NCI-H345 treated with DMSO at 0.1 percent for 48 hours (cell line): Measurements from ENCODE around the gene PMPCA.

Experiments used
- DNase-seq: peaks from one replicate; lab custom pipeline; 2025; ENCODE audit not compliant: unreplicated experiment; lab: John Stamatoyannopoulos, UW

PMPCA gene

DNA sequence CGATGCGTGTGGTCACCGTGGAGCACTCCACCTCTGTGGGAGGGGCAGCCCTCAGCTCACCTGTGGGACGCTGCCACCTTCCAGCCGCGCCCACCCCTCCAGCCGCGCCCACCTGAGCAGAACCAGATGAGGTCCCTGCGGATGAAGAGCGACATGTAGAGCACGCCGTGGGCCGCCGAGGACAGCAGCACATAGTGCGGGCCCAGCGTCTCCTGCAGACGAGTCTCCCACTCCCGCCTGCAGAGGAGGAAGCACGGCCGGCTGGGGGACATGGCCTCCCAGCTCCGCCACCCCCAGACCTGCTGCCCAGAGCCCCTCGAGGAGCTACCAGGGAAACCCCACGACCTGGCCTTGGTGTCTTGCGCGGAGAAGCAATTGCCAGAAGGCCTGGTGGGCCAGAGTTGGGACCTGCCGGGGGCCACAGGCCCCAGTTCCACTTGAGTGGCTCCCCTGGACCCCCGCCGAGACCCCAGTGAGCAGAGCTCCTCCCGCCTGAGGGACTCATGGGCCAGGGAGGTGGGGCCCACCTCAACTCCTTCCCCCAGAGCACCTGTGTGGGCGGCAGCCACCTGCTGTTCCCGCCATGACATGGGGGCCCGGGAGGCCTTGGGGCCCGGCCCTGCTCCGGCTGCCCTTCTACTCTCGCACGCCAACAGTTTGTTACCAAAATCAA lies 22.7 kb downstream of the PMPCA start:
- DNase-seq = no peak

DNA sequence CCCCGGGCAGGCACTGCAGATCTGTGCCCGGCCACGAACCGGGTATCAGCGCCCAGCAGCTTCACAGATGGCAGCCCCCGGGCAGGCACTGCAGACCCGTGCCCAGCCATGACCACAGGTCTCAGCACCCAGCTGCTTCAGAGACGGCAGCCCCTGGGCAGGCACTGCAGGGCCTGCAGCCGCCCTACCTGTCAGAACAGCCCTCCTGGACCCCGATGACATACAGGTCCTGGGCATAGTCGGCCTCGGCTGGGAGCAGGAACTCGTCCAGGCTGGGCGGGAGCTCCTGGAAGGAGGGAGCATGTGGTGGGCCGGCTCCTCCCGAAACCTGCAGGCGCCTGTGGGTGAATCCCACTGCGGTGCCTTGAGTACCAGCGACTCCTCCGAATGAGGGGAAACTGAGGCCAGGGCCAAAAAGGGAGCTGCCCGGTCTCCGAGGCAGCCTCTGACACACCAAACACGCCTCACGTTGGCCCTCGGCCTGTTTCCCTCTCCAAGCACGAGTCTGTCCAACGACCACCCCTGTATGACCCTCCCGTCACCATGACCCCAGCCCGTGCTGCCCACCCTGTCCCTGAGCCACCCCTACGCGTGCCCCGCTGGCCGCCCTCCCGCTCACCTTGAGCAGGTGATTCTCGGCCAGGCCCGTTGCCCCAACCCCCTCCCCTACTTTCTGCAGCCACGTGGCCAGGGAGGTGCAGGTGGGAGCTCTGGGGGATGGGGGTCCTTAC lies 23.6 kb downstream of the PMPCA start:
- DNase-seq = no peak

DNA sequence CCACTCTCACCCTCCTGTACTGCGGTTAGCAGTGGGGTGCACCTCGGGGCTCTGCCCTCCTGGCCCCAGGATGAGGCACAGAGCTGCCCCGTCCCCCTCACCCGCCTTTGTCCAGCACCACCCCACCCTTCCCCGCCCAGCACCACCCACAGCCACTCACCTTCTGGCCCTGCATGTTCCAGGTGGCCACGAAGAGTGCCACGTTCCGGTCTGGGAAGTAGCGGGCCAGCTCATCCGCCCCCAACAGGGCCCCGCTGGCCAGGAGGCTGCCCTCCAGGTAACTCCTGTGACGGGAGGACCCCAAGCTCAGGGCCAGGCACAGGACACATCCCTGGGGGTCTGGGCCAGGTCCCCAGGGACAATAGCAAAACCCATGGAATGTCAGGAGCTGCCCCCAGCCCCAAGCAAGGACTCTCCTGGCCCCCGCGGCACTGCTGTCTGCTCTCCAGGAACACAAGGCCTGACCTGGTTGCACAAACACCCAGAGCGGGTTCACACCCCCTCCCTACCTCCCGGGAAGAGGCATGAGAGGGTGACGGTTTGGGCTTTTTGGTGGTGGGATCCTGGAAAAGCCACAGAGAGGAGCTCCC lies 24.2 kb downstream of the PMPCA start:
- DNase-seq = no peak

DNA sequence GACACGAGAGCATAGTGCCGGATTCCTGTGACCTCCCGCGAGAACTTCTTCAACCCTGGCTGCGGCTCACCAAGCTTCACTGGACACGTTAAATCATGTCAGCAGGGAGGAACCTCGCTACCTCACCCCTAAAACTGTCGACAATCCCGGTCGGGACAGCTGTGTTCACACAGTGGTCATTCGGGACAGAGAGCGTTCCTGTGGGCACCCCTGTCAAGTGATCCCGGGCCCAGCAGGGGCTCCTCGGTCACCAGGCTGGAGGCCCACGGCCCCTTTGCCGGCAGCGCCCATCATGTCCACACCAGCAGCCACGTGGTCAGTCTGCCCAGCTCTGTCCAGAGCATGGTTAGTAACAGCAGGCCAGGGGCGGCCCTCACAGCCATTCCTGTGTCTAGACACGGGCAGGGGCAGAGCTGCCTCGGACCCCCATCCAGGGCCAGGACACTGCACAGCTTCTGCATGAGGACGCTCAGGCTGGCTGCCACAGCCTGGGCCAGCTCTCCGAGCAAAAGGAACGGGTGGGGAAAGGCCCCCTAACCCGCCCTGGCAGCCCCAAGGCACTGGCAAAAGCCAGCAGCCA lies 25.7 kb downstream of the PMPCA start:
- no peak for DNase-seq

DNA sequence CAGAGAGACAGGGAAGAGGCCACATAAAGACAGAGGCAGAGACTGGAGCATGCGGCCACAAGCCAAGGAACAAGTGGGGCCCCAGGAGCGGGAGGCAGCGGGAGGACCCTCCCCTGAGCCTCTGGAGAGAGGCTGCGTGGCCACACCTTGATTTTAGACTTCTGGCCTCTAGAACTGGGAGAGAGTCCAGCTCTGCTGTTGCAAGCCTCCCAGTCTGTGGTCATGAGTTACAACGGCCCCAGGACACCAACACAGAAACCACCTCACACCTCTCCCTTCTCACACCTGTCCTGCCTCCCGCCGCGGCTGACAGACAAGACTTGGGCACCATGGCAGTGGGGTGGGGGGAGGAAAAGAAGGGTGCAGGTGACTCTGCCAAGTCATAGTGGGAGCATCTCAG lies 27.0 kb downstream of the PMPCA start:
- no peak for DNase-seq

DNA sequence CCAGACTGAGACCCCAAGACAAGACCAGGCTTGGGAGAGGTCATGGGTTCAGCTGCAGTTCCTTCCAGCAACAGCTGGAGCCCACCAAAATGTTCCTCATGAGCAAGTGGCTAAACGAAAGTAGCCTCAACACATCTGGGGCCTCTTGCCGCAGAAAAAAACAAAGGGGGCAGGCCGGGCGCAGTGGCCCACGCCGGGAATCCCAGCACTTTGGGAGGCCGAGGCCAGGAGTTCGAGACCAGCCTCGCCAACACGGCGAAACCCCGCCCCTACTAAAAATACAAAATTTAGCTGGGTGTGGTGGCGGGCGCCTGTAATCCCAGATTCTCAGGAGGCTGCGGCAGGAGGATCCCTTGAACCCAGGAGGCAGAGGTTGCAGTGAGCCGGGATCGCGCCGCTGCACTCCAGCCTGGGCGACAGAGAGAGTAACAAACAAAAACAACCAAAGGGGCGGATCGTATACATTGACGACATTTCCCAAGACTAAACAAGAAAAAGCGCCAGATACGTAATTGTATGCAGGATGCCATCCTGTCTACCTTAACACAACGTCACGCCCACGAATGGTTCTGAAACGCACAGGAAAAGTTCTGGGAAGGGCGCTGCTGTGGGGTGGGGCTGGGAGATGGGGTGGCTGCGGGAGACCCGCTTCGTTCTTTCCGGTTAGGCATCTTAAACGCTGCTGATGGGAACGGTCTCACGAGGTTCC lies 27.5 kb downstream of the PMPCA start:
- no peak for DNase-seq

DNA sequence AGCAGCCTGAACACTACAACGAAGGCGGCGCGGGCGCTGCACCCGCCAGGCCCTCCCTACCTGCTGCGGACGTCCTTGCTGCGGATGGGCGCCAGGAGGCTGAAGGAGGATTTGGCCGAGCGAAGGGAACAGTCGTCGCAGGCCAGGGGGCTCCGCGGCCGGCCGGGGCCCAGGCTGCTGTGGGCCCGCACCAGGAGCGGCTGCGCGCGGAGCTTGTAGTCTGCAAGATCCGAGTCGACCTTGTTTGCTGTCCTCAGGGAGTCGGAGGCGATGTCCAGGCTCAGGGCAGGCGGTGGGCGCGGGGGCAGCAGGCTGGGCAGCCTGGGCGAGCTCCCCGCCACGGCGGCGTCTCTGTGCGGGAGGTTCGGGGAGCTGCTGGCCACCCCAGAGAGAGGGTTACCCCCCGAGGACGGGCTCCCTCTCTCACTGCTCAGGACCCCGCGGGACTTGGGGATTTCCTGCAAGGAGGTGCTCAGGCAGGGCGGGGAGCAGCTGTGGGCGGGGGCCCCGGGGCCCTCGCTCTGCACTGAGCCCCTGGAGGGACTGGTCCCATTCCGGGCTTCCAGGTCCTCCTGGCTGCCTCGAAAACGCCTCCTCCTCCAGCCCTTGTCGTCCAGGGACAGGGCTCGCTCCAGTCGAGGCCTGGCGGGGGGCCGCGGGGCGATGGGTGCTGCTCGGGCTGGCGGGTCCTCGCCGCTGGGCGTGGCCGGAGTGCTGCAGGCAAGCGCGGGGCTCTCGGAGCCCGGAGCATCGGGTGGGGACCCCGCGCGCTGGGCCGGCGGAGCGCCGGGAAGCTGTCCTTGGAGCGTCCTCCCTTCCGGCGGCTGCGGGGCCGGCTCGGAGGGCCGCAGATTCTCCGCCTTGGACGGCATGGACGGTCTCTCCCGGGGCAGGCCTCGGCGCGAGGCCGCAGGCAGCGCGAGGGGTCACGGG lies 28.4 kb downstream of the PMPCA start:
- DNase-seq = no peak

DNA sequence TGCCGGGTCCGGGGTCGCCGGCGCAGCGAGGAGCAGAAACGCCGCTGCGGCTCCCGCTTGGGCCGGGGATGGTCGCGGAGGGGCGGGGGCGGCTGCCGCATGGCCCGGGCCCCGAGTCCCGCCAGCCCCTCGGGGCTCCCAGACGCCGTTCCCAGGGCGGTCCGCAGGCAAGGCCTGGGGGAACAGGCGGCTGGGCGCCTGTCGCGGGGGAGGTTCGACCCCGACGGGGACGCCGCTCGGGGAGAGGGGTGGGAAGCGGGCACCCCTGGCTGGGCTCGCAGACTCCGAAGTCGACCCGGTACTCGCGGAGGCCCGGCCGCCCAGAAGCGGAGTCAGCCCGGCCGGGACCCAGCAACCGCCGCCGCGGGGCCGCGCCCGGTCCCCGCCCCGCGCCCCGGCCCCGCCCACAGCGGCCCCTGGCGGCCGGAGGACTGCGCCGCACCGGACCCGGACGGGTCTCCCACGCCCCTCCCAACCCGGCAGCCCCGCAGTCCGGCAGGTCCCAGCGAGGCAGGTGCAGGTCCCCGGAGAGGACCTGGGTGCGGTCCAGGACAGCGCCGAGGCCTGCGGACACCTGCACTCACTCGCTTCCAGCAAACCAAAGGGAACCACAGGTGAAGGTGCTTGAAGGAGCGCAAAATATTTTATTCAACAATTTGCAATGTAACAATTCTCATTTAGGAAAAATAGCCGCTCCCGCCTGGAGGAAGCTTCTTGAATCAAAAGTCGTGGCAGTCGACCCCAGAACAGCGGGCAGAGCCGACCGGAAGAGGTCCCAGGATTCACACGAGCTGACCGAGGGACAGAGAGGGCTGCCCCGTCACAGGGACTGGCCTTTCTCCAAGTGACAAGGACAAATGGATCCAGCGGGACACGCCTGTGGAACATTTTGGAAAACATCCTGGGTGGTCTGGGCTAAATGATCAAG lies 29.3 kb downstream of the PMPCA start, which contains the start of gene INPP5E:
Gene INPP5E, minus strand, starts transcription at position 365 of the 928 bp plus-strand sequence. CDS start 426 bp downstream, outside the sequence.
- DNase-seq = peak; percentile 19

DNA sequence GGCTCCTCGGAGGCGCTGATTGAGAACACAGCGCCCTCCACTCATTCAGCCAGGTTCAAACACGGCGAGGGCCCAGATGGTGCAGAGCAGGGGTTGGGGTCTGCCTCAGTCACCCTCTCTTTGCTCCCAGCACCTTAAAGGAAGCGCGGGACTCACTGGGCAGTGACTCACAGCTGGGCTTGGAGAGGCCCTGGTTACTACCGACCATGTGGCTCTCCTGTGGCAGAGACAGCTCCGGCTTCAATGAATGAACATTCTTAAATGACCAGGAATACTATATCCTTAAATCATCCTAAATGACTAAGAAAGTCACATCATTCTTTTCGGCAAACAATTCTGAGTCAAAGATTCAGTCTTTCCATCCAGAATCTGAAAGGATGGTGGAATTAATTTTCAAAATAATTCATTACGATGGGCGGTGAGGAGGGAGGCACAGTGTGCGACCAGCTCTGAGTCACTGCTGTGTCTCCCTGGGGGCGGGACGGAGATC lies 30.8 kb downstream of the PMPCA start:
- no peak for DNase-seq

DNA sequence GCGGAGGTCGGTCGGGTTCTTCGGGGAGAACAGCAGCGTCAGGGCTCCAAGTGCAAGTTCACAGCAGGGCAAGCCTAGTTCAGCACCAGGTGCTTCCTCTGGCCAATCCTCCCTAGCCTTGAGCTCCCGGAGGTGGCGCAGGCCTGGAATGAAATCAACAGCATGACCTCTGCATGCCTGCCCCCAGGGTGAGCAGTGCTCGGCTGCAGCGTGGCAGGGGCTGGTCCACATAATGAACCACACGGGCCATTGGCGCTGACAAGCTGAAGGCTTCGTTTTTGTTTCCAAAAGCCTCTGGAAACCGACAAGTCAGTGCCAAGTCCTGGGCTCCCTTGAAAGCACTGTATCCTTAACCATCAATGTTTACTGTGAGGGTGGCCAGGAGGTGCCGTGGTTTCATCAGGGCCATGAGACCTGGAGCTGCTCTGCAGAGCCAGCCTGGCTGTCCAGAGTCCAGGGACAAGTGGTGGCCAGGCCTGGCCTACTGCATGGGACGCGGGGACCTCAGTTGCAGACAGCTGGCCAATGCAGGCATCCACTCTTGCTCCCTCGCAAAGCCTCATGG lies 31.3 kb downstream of the PMPCA start:
- DNase-seq = no peak

DNA sequence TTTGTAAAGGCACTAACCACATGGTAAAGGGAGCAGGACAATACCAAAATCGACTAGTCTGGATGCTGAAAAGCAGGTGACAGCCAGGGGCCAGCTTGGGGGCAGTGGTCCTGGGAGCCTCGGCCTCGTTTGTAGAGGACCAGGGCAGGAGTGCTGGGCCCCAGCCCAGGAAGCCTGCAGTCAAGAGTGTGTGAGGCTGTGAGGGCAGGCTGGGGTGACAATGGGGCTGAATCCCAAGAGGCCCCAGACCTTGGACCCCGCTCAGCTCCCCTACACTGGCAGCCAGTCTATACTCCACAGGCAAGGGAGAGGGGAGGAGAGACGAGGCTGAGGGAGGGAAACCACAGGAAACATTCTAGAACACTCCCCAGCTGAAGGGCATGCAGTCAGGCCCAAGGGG lies 31.8 kb downstream of the PMPCA start:
- DNase-seq = no peak

DNA sequence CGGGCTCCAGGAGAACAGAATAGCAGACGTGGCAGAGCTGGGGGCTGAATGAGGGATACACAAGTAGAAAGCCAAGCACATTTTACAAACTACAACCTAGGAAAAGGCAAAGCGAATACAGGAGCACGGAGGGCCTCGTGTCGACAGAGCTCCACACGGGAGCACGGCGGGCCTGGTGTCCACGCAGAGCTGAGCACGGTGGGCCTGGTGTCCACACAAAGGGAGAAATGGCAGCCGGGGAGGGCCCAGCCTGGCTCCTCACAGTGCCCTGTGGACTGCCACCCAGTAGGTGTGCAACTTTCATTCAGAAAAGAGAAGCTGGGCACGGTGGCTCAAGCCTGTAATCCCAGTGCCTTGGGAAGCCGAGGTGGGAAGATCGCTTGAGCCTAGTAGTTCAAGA lies 32.6 kb downstream of the PMPCA start:
- DNase-seq = no peak

DNA sequence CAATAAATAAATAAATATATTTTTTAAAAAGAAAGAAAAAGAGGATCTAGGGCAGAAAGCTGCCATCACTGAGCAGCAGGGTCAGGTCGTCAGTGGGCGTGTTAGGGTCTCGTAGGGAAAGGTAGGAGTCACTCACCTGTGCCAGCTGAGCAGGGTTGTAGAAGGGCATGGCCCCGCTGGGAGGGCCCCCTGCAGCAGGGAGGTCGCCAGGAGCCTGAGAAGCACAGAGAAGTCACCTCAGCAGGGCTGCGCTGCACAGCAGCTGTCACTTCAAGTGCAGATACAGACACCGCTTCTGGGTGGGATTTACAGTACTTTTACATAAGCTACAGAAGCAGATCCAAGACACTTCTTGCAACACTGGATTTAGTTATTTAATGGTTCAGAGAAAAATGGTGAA lies 33.2 kb downstream of the PMPCA start:
- no peak for DNase-seq

DNA sequence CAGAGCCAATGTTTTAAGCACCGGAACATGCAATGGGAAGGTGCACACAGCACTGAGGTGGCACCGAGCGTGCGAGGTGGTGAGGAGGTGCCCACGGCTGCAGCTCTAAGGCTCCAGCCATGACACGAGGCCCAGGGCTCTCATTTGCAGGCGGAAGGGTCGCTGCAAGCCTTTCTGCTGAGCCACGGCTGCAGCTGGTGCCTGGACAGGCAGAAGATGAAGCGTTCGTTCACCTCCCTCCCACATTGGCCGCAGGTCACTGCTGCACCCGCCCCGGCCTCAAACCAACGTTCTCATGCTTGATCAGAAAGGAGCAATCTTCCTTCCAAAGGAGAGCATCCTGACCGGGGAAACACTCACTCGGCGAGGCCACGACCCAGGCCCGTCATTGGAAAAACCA lies 33.6 kb downstream of the PMPCA start:
- no peak for DNase-seq

DNA sequence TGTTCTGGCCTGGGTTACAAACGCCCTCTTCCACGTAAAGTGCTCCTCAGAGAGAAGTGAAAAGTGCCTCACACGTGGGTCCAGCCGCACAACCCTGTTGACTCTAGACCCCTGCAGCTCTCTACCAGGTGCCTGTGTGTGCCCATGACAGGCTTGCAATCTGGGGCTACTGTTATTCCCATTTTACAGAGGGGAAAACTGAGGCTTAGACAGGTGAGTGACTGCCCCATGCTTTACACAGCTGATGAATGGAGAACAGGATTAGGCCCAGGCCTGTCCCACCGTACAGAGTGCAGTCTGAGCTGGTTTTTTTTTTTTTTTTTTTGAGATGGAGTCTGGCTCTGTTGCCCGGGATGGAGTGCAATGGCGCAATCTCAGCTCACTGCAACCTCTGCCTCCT lies 35.3 kb downstream of the PMPCA start:
- DNase-seq = no peak

DNA sequence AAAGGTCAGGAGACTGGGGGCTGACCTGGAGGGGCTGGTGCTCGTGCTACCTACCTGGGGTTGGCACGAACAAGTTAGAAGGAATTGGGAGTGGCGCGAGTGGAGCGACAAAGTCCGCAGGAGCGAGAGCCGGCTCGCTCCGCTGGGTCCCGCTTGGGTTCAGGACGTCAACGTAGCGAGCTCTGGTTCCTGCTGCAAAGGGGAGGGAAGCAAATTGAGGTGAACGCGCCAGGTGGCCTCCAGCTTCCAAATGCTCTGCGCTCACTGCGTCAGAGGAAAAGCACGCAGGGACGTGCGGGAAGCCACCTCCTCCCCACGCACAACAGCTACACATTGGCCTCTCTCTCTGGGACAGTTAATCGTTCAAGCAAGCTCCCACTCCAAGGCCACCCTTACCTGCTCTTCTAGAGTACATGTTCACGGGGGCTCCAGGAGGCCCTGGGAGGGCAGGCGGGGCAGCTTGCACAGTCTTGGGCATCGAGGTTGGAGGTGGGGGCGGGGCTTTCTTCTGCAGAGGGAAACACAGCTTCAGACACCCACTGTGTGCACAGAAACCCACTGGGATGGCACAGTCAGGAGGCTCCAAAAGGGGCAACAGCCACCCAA lies 36.8 kb downstream of the PMPCA start:
- no peak for DNase-seq

DNA sequence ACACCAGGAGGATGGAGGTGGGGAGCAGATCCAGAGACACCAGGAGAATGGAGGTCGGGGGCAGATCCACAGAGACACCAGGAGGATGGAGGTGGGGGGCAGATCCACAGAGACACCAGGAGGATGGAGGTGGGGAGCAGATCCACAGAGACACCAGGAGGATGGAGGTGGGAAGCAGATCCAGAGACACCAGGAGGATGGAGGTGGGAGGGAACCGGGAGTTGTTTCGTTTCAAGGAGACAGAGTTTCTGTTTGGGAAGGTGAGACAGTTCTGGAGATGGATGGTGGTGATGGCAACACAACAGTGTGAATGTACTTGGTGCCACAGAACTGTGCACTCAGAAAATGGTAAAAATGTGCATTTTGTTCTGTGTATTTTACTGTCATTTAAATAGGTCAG lies 38.2 kb downstream of the PMPCA start:
- no peak for DNase-seq

DNA sequence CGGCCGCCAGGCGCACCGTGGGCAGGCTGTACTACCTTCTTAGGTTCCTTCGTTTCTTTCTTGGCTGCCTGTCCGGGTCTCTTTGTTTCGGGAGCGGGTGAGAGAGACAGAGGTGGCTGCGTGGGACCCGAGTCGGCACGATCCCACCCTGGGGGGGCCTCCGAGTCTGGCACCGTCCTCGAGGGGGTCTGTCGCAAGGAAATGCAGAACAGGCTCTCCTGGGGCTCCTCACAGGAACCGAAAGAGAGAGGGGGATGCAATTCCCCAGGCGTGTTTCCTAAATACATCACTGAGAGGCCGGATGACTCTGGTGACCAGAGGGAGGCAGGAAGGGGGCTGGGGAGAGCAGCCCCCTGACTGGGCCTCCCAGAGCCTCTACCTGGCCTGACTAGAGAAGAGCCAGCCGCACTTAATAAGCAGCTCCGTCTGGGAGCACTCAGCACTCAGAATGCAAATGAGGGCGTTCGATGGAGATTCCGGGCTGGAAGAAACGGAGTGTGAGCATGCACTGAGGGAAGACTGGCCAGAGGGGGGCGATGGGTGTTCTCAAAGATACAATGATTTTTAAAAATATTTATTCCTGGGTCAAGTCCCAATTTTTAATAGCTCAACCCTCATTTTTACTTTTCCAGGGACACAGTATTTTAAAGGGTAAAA lies 40.9 kb downstream of the PMPCA start:
- no peak for DNase-seq
